Activated CD8-positive, alpha-beta memory T cell treated with anti-CD3 and anti-CD28 coated beads, Interleukin-2, amount 10 ng/mL, durations not matched to agents 7 days and 5 days (primary cell): ENCODE results near the gene HIF1A. TPM values are rescaled to one million over a fixed set of nuclear protein-coding genes. Genes with fewer than 3 reads are reported as not detected.

Experiments used
- ATAC-seq: fragments of 150-1000 bp; cut with Tn5 transposase; one replicate; pipeline ENCODE4 v1.10.0; 2021; ENCODE audit warnings: moderate library complexity
- CTCF ChIA-PET: fragments of 350-600 bp; sonication (Branson Sonifier 250); formaldehyde crosslinking; loops from one replicate; lab custom pipeline; 2021; ENCODE audit warnings: antibody characterized with exemption; lab: Charles Lee
- DNase-seq: peaks from one replicate; pipeline ENCODE4 v3.0.0-alpha.2; 2020
- H3K27ac Mint-ChIP-seq: one replicate; pipeline ENCODE4 v1.8.0; 2021; ENCODE audit warnings: mild to moderate bottlenecking, mixed read lengths
- H3K27me3 Mint-ChIP-seq: one replicate; pipeline ENCODE4 v1.8.0; 2021; ENCODE audit warnings: mixed read lengths
- H3K36me3 Mint-ChIP-seq: one replicate; pipeline ENCODE4 v1.8.0; 2021; ENCODE audit warnings: mild to moderate bottlenecking, mixed read lengths
- H3K4me1 Mint-ChIP-seq: one replicate; pipeline ENCODE4 v1.8.0; 2021; ENCODE audit warnings: mixed read lengths
- H3K4me3 Mint-ChIP-seq: one replicate; pipeline ENCODE4 v1.8.0; 2021; ENCODE audit warnings: mild to moderate bottlenecking, moderate library complexity, mixed read lengths
- H3K9me3 Mint-ChIP-seq: one replicate; pipeline ENCODE4 v1.8.0; 2022; ENCODE audit warnings: low read depth, mixed read lengths
- total RNA-seq, 2 experiments: library from RNA; stranded (reverse); gene quantifications; one replicate each; pipeline ENCODE4 v1.2.3, GENCODE V29; 2021

Gene HIF1A
- total RNA-seq, 2 experiments from 2014 or later = 134 to 158 TPM

- Mint-ChIP-seq H3K4me3 (peak overlapping the region; percentile 65), H3K4me1 (peaks cover 73% of the 10 kb centered on the region), H3K27ac (peak overlapping the region; percentile 96), H3K27me3 (no peaks in the 10 kb centered on the region), H3K9me3 (no peaks in the 10 kb centered on the region), H3K36me3 (peaks cover 23% of the 10 kb centered on the region)
- CTCF ChIA-PET = interaction anchor here (0.7 to 3.0 kb wide), 8 partner anchors 17 to 207 kb away, joined by 3 to 10 read pairs (median 3); partner anchors contain the start of gene HIF1A
- ATAC-seq (peak; percentile 13), DNase-seq (no peak)
These were observed 33.6 kb upstream of the HIF1A start for GRCh38 chr14:61661471-61662400.

GRCh38 chr14:61662437-61663311 lies 32.6 kb upstream of the HIF1A start:
- DNase-seq (peak; percentile 92), ATAC-seq (peak; percentile 85)
- H3K27me3 Mint-ChIP-seq = no peaks in the 10 kb centered on the region

DNA sequence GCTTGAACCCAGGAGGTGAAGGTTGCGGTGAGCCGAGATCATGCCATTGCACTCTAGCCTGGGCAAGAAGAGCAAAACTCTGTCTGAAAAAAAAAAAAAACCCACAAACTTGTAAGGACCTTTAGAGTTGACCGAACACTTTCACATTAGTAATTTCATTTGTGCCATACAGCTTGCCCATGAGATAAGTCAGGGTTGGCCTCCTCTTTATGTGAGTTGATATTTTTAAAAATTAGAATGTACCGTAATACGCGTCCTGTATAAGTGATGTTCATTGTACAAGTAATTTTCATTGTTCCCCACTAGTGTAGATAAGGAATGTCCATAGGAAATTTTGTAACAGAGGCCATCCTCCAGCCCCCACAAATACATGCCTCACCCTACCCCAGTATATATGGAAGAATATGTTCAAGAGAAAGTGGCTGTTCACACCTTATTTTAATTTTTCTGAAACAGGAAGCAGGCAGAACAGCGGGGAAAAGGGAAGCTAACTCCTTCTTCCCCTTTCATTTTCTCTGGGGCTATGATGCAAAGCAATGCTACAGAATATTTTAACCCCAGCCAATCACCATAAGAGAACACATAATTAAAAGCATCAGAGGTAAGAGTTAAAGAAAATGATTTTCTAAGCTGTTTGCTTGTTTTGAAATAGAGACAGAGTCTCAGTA lies 31.9 kb upstream of the HIF1A start:
- peaks cover 14% of the 10 kb centered on the region for H3K36me3 Mint-ChIP-seq
- no peak for DNase-seq
- peaks cover 67% of the 10 kb centered on the region for H3K4me1 Mint-ChIP-seq
- no peaks in the 10 kb centered on the region for H3K27me3 Mint-ChIP-seq
- peak overlapping the region; percentile 96 for H3K27ac Mint-ChIP-seq
- H3K4me3 Mint-ChIP-seq = peak overlapping the region; percentile 65
- H3K9me3 Mint-ChIP-seq = no peaks in the 10 kb centered on the region
- no peak for ATAC-seq
- CTCF ChIA-PET = interaction anchor here (0.7 to 3.0 kb wide), 10 partner anchors 31 to 383 kb away, joined by 3 to 10 read pairs (median 4); partner anchors contain the start of gene HIF1A

More at GRCh38 chr14:61662437-61663311, 32.6 kb upstream of the HIF1A start:
- Mint-ChIP-seq H3K36me3 (peaks cover 16% of the 10 kb centered on the region), H3K27ac (peak overlapping the region; percentile 96), H3K4me3 (peak overlapping the region; percentile 65), H3K9me3 (no peaks in the 10 kb centered on the region), H3K4me1 (peaks cover 68% of the 10 kb centered on the region)
- CTCF ChIA-PET = interaction anchor here (0.7 to 3.0 kb wide), 11 partner anchors 32 to 383 kb away, joined by 3 to 10 read pairs (median 3); partner anchors contain the start of gene HIF1A

DNA sequence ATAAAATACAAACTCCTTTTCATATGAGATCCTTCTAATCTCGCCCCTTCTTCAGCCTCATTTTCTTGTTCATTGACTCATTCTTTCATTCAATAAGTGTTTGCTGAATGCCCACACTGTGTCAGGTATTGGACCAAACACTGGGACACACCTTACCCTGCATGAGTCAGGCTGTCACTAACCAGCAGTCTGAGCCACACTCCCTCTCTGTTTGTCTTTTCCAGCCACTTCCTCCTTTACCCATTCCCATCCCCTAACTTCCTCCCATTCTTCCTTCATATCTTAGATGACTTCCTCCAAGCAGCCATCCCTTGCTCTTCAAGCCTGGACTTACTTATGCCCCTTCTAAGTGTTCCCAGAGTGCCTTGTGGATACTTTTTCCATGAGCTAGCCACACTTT lies 27.0 kb upstream of the HIF1A start:
- H3K4me1 Mint-ChIP-seq = peaks cover 25% of the 10 kb centered on the region
- no peak for ATAC-seq
- no peak overlapping the region for H3K27ac Mint-ChIP-seq
- H3K36me3 Mint-ChIP-seq = peaks cover 4% of the 10 kb centered on the region
- no peaks in the 10 kb centered on the region for H3K9me3 Mint-ChIP-seq
- no peak overlapping the region for H3K4me3 Mint-ChIP-seq
- DNase-seq = no peak
- CTCF ChIA-PET = interaction anchor here (1.0 to 1.2 kb wide), 3 partner anchors 23 to 397 kb away, joined by 3 read pairs; no protein-coding TSS in a partner anchor
- no peaks in the 10 kb centered on the region for H3K27me3 Mint-ChIP-seq

DNA sequence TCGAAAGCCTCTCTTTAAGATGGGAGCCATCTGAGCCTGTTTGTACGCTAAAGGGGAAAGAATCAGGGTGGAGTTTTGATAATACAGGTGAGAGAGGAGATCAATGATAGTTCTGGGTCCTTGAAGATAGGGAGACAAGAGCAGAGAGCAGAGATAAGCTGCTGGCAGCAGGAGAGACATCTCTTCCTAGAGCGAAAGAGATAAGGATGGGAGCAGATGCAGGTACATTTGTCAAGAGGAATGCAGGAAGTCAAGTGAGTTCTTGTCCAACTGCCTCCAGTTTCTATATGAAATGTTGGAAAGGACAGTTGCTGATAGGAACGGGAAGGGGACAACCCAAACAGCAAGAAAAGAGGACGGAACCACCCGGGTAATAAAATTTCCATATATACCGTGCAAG lies 24.7 kb upstream of the HIF1A start:
- Mint-ChIP-seq H3K36me3 (peaks cover 3% of the 10 kb centered on the region), H3K4me1 (peaks cover 10% of the 10 kb centered on the region), H3K27me3 (no peaks in the 10 kb centered on the region), H3K4me3 (no peak overlapping the region), H3K9me3 (no peaks in the 10 kb centered on the region), H3K27ac (no peak overlapping the region)
- CTCF ChIA-PET = no interaction called here
- ATAC-seq (no peak), DNase-seq (no peak)

- no peak overlapping the region for H3K27ac Mint-ChIP-seq
- DNase-seq (no peak), ATAC-seq (peak; percentile 76)
- peaks cover 6% of the 10 kb centered on the region for H3K4me1 Mint-ChIP-seq
- CTCF ChIA-PET = interaction anchor here (1.2 kb wide), 1 partner anchor 45 kb away, joined by 5 read pairs; no protein-coding TSS in a partner anchor
- H3K9me3 Mint-ChIP-seq = no peaks in the 10 kb centered on the region
- no peak overlapping the region for H3K4me3 Mint-ChIP-seq
- peaks cover 3% of the 10 kb centered on the region for H3K36me3 Mint-ChIP-seq
- H3K27me3 Mint-ChIP-seq = no peaks in the 10 kb centered on the region
These were observed 24.2 kb upstream of the HIF1A start for GRCh38 chr14:61671082-61671481.

DNA sequence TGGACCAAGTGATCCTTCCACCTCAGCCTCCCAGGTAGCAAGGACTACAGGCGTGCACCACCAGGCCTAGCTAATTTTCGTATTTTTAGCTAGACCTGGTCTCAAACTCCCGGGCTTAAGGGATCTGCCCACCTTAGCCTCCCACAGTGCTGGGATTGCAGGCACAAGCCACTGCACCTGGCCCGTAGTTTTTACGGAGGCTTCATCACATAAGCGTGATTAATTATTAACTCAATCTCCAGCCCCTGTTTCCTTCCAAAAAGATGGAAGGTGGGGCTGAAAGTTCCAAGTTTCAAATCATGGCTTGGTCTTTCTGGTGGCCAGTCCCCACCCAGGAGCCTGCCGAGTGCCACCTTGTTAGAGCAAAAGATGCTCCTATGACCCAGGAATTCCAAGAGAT lies 22.5 kb upstream of the HIF1A start:
- ATAC-seq = no peak
- Mint-ChIP-seq H3K9me3 (no peaks in the 10 kb centered on the region), H3K27me3 (no peaks in the 10 kb centered on the region), H3K4me3 (no peak overlapping the region), H3K4me1 (peaks cover 4% of the 10 kb centered on the region), H3K27ac (no peak overlapping the region), H3K36me3 (peaks cover 3% of the 10 kb centered on the region)
- DNase-seq = no peak
- CTCF ChIA-PET = interaction anchor here (0.7 to 0.8 kb wide), 2 partner anchors 27 to 41 kb away, joined by 3 read pairs; no protein-coding TSS in a partner anchor

DNA sequence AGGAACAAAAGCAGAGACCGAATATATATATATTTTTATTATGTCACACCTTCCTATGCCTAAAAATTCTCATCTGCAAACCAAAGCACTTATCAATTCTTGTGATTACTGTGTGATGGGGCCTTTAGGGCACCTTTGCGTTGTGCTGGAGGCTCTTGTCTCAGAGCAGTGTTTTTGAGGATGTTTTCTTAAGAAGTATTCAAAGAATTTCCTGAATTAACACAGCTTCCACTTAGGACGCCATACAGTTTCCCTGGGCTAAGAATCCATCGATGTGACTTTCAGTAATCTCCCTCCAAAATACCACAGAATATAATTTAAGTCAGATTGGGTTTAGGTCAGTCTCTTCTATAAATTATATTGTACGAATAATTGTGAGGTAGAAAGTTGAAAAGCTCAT lies 22.0 kb upstream of the HIF1A start:
- ATAC-seq (no peak), DNase-seq (no peak)
- peaks cover 4% of the 10 kb centered on the region for H3K4me1 Mint-ChIP-seq
- no peak overlapping the region for H3K27ac Mint-ChIP-seq
- H3K27me3 Mint-ChIP-seq = no peaks in the 10 kb centered on the region
- H3K9me3 Mint-ChIP-seq = no peaks in the 10 kb centered on the region
- H3K4me3 Mint-ChIP-seq = no peak overlapping the region
- CTCF ChIA-PET = no interaction called here
- H3K36me3 Mint-ChIP-seq = peaks cover 3% of the 10 kb centered on the region

GRCh38 chr14:61675291-61675690 lies 20.0 kb upstream of the HIF1A start:
- CTCF ChIA-PET = interaction anchor here (1.0 kb wide), 1 partner anchor 155 kb away, joined by 4 read pairs; no protein-coding TSS in a partner anchor
- H3K9me3 Mint-ChIP-seq = no peaks in the 10 kb centered on the region
- peaks cover 4% of the 10 kb centered on the region for H3K4me1 Mint-ChIP-seq
- H3K4me3 Mint-ChIP-seq = no peak overlapping the region
- no peak for DNase-seq
- H3K27me3 Mint-ChIP-seq = peaks cover 3% of the 10 kb centered on the region
- peaks cover 3% of the 10 kb centered on the region for H3K36me3 Mint-ChIP-seq
- ATAC-seq = no peak
- no peak overlapping the region for H3K27ac Mint-ChIP-seq

DNA sequence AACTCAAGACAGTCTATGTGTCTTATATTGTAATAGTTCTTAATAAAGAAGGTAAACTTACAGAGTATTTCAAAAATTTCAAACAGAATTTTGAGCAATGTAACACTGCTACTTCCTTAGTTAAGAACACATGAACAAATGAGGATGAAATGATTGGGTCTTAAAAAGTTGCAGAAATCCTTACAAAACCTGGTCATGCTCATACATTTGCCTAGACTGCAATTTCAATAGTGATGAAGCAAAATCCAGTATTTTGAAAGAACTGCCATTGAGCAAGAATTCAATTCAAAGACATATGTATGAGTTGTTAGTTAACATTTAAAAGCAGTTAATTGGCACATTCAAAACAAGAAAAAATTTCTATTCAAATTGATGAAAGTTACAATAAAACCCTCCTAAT lies 17.8 kb upstream of the HIF1A start:
- no peak overlapping the region for H3K4me3 Mint-ChIP-seq
- peaks cover 1% of the 10 kb centered on the region for H3K36me3 Mint-ChIP-seq
- H3K4me1 Mint-ChIP-seq = peaks cover 8% of the 10 kb centered on the region
- ATAC-seq = no peak
- no peak overlapping the region for H3K27ac Mint-ChIP-seq
- CTCF ChIA-PET = no interaction called here
- no peak for DNase-seq
- H3K27me3 Mint-ChIP-seq = peaks cover 11% of the 10 kb centered on the region
- H3K9me3 Mint-ChIP-seq = no peaks in the 10 kb centered on the region

- ATAC-seq (no peak), DNase-seq (no peak)
- CTCF ChIA-PET = interaction anchor here (1.1 kb wide), 1 partner anchor 18 kb away, joined by 3 read pairs; no protein-coding TSS in a partner anchor
- peaks cover 8% of the 10 kb centered on the region for H3K4me1 Mint-ChIP-seq
- no peak overlapping the region for H3K4me3 Mint-ChIP-seq
- H3K27me3 Mint-ChIP-seq = peaks cover 13% of the 10 kb centered on the region
- no peaks in the 10 kb centered on the region for H3K9me3 Mint-ChIP-seq
- H3K27ac Mint-ChIP-seq = no peak overlapping the region
- peaks cover 1% of the 10 kb centered on the region for H3K36me3 Mint-ChIP-seq
These were observed 16.3 kb upstream of the HIF1A start for GRCh38 chr14:61678975-61679374.

DNA sequence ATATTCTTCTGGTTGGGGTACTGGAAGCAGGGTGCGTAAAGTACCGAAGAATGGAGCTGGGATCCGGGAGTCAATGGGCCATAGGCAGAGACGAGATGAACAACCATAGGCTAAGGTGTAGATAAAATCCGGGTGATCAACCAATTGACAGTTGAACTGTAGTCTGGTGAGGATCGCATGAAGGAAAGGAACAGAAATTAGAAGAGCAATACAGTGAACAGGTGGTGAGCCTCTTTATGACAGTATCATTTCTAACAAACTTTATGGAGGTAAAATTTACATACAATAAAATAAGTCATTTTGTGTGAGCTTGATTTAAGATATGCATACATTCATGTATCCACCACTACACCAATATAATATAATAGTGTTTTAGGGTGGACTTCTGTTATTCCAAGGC lies 13.9 kb upstream of the HIF1A start:
- DNase-seq (no peak), ATAC-seq (no peak)
- H3K27me3 Mint-ChIP-seq = peaks cover 13% of the 10 kb centered on the region
- no peaks in the 10 kb centered on the region for H3K9me3 Mint-ChIP-seq
- peaks cover 2% of the 10 kb centered on the region for H3K36me3 Mint-ChIP-seq
- CTCF ChIA-PET = interaction anchor here (1.3 to 1.8 kb wide), 2 partner anchors 13 to 14 kb away, joined by 4 to 5 read pairs; partner anchors contain the start of gene HIF1A
- no peak overlapping the region for H3K4me3 Mint-ChIP-seq
- H3K27ac Mint-ChIP-seq = no peak overlapping the region
- peaks cover 8% of the 10 kb centered on the region for H3K4me1 Mint-ChIP-seq
